SK-N-SH treated with all-trans-retinoic acid at 6 μM for 48 hours (cell line): ENCODE measurements around the gene GSTM4.
"Not testable (repeated sequence)": the region's sequence is repeated elsewhere in the genome, so short reads cannot be mapped to it uniquely, and the experiment has no call there.

ENCODE experiments used
- ATAC-seq: fragments of 200-7000 bp; cut with Tn5 transposase; 3 replicates; pipeline ENCODE4 v1.9.1; 2020; ENCODE audit warnings: mild to moderate bottlenecking, moderate library complexity
- ESRRG ChIP-seq: fragments of 250-450 bp; sonication (Bioruptor Pico); IDR thresholded peaks from 2 replicates; pipeline ENCODE4 v1.6.1; 2021; ENCODE audit warnings: mild to moderate bottlenecking
- ZFP30 ChIP-seq: fragments of 450-650 bp; formaldehyde crosslinking; IDR thresholded peaks from 2 replicates; pipeline ENCODE4 v1.5.0; 2022; ENCODE audit warnings: mild to moderate bottlenecking, moderate library complexity
- ZNF70 ChIP-seq: fragments of 450-650 bp; formaldehyde crosslinking; IDR thresholded peaks from 2 replicates; pipeline ENCODE4 v1.5.0; 2020; ENCODE audit warnings: mild to moderate bottlenecking, moderate library complexity

GSTM4 gene

DNA sequence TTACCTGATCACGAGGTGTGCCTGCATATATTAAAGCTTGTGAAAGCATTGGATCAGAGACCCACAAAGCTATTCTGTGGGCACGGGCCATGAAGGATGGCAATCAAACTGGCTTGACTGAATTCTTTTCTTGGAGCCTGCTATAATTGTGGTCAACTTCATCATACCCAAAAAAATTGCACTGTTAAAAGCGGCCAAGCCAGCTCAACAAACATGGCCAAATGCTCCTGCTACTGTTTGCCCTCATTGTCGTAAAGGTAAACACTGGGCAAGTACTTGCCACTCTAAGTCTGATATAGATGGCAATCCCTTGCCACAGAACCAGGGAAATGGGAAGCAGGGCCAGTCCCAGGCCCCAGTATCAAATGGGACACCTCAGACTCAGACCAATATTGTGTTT is 49.5 kb downstream of the GSTM4 start (continued):
- TF ChIP-seq ZNF70 (CRISPR knock-in tag) (no peak), ZFP30 (no peak), ESRRG (CRISPR knock-in tag) (no peak)

DNA sequence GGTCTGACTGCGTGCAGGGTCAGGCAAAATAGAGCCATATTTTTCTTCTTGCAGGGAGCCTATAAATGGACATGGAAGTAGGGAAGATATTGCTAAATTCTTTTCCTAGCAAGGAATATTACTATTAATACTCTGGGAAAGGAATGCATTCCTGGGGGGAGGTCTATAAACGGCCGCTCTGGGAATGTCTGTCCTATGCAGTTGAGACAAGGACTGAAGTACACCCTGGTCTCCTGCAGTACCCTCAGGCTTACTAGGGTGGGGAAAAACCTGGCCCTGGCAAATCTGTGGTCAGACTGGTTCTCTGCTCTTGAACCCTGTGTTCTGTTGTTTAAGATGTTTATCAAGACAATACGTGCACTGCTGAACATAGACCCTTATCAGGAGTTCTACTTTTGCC is 53.0 kb downstream of the GSTM4 start:
- not testable (repeated sequence) for ATAC-seq

DNA sequence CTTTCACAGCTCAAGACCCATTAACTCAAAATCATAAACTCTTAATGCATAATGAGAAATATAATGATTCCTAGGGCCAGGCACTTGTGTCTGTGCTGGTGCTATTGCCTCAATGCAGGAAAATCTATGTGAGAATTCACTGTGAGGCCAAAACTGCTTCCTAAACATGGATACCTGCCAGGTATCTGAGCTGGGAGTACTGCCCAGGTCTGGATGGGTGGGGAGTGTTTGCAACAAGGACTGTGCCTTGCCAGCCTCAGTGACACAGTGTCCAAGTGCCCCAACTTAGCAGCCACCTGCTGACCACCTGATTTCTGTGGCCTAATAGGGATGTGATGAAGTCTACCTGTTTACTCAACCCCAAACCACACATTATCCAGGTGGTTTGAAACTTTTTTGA is 53.9 kb downstream of the GSTM4 start:
- not testable (repeated sequence) for ATAC-seq
